Erythroblast (primary cell): Measurements from ENCODE around the gene KHDRBS2.

Source experiments
- GATA1 ChIP-seq: IDR thresholded peaks from 2 replicates; pipeline ENCODE4 v1.6.1; 2011; ENCODE audit warnings: low read depth, mild to moderate bottlenecking, control low read depth, low read length, moderate library complexity
- POLR2A ChIP-seq: IDR thresholded peaks from 2 replicates; pipeline ENCODE4 v1.6.1; 2011; ENCODE audit warnings: mild to moderate bottlenecking, low read length

- TF ChIP-seq POLR2A (no peak), GATA1 (no peak)
Observed at GRCh38 chr6:62045502-62045901, 240.5 kb downstream of the KHDRBS2 start.
